CD4-positive, alpha-beta T cell treated with Interleukin-1 beta for 1 hour (primary cell): ENCODE measurements around the gene NAMPT.

Experiments used
- DNase-seq, 2 donors: peaks; one replicate each; pipeline ENCODE4 v3.0.0-alpha.2; 2020 to 2022

The NAMPT gene

DNA sequence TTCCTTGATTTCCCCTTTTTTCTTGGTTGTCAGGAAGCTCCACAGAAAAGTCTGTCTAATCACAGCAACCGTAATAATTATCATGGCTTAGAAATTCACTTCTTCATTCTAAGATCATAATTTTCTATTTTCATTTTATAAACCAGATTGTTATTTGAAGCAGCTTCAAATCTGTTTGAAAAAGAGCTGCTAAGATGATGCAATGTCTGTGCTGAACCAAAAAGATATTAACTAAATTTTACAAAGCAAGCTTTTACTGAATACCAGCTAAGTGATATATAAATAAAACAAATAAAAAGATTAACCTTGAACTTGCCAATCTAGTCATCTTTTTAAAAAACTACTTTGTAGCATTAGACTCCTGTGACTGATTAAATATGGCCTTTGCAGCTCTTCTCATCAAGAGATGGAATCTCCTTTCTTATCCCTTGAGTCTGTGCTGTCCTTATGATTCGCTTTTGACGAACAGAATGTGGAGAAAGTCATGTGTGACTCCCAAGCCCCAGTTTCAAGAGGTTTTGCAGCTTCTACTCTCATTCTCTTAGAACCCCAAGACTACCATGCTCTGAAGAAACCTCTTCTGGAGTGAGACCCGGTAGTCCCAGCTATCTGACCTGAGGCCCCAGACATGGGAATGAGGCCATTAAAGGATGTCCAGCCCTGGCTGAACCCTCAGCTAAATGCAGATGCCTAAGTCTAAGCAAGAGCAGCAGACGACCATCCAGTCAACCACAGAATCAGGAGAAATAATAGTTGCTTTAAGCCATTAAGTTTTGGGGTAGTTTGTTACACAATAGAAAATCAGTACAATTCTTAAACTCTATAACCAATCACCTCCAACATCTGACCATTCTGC, 14.4 kb downstream of the NAMPT start:
- DNase-seq: no peak

DNA sequence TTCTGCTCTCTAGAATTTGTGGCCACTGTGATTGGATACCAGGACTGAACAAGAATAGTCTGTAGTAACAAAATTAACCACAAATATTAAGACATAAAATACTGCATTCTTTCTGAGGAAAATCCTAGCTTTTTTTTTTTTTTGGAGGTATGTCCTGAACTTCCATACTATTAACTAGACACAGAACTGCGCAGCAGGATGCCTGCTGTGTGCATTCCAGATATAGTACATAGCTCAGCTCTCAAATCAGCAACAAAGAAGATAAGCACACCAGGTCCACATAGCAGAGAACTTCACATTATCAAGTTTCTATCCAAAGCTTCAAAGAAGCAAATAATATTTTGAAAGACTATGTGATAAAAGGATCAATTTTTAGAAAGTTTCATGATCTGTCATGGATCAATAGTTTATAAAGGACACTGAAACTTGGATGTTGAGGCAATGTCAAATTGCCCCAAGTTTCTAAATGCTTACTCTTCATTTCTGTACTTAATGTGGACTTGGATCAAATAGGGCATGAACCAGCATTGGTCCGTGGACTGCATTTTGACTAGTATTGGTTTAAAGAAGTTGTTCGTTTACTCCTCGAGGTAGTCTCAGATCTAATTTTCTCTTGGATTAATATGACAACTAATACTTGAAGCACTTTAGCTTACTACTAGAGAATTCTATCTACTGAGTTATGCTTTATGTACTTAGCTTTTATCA, 15.4 kb downstream of the NAMPT start:
- DNase-seq: no peak

DNA sequence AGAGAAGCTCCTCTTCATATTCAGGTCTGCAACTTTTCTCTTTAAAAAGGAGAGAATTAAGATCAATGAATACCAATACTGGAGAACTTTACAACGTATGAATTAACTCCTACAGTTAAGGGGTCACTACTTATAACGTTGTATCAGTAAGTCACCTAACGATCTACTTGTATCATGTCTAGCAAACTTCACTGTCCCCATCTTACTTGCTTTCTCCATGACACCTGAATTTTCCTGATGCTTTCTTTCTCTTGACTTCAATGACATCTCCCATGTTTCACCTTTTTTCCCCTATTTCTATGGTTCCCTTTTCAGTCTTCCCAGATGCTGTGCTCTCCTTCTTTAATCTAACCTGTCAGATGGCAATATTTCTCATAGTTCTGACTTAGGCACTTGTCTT, 19.6 kb downstream of the NAMPT start:
- no peak for DNase-seq

DNA sequence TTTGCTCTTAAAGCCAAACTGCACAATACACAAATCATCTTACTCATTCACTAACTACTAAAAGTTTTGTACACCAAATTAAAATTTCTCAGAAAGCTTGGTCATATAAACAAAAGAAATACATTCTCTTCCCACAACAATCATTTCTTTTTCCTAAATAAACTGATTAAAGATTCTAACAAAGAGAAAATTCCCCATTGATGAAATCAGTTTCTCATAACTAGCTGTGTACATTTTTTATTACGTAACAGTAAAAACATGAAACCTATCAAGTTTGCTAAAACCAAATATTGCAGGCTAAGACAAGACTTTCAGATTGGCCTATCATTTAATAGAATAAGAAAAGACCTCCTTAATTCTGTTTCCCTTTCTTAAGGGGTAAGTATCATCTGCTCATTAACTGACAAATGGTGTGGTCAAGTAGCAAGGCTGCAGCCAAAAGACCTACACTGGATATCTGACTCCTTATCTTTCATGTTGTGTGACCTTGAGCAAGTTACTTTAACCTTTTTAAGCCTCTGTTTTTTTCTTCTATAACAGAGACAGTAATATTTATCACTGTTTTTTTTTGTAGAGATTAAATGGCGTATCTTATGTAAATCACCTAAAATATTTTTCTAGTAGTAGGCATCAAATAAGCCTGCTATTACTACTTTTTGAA, 22.4 kb downstream of the NAMPT start:
- no peak for DNase-seq

DNA sequence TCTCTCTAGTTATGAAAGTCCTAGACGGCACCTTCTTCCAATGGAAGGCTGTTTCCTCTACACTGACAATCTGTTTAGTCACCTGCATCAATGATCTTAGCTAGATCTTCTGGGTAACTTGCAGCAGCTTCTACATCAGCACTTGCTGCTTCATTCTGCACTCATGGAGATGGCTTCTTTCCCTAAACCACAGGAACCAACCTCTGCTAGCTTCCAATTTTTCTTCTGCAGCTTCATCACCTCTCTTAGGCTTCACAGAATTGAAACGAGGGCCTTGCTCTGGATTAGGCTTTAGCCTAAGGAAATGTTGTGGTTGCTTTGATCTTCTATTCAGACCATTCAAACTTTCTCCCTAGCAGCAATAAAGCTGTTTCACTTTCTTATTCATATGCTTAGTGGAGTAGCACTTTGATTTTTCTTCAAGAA, 24.6 kb downstream of the NAMPT start:
- DNase-seq: no peak

DNA sequence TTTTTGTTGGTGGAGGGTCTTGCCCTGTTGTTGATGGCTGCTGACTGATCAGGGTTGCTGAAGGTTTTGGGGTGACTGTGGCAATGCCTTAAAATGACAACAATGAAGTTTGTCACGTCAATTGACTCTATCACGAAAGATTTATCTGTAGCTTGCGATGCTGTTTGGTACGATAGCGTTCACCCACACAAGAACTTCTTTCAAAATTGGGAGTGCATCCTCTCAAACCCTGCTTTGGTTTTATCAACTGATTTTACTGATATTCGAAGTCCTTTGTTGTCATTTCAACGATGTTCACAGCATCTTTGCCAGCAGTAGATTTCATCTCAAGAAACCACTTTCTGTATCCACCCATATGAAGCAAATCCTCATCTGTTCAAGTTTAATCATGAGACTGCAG, 26.0 kb downstream of the NAMPT start:
- DNase-seq: no peak

DNA sequence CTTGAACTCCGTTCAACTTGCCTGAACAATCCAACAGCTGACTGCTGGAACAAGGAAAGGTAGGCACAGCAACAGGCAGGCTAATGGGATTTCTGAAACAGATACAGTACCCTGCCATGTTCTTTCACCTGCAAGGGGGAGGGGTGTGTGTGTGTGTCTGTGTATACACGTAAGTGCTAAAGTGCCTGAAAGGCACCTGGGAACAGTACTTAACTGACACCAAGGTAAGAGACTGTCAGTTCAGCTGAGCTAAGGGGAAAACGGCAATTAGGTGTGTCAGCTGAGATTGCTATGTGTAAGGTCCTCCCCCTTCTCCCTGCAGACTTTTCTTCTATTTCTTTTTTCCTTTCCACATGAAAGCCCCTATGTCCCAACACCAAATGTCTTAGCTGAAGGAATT, 27.0 kb downstream of the NAMPT start:
- DNase-seq: no peak

DNA sequence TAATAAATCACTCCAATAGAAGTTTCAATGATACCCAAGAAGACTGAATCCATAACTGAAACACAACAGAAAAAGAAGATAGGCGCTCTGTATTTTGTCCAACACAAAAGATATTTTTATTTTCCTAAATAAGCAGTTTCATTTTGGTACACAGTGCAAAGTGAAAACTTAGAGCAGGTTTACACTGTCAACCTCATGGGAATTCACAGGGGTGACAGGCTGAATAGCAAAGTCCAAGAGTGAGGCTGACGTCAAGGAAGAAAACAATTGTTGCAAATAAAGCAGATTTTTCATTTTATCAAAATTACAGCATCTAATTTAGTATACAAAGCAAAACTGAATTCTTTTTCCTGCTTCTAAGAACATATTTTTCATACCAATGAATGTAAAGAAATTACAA, 28.6 kb downstream of the NAMPT start:
- no peak for DNase-seq

DNA sequence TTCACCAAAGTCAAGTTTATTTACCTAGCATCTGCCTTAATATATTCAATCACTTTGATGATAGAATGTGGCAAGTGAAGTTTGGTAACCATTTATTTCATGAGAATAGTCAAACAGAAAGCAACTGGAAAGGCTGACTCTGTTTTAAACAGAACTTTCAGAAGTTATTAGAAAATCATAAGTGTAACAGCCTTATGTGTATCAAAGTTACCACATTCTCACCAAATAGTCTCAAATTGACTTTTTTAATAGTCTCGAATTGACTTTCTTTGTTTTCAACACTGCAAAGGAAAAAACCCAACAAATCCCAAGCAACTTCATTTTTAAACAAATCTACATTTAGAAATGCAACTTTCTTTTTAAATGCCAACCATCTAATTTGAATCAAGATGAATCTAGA, 29.5 kb downstream of the NAMPT start:
- no peak for DNase-seq

DNA sequence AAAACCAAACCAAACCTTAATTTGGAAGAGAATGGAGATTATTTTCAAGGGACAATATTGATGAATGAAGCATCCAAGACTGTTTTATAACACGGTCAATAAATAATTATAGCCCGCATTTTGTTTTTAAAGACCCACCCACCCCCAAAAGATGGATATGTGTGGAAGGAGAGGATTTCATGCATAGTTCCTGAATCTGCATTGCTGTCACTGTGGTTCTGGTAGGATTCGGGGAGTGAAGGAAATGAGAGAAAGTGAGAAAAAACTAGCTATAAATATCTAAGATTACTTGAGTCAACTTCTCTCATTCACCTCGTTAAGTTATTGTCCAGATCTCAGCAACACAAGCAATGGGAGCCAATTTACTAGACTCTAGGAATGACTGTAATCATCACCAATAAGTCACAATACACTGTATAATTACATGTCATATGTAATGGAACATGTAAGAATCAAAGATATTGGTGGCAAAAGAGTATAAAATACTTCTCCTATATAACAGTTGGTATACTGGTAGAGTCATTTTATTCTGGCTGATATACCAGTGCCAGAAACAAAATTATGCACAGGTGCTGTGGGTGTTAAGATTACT, 30.2 kb downstream of the NAMPT start:
- no peak for DNase-seq

DNA sequence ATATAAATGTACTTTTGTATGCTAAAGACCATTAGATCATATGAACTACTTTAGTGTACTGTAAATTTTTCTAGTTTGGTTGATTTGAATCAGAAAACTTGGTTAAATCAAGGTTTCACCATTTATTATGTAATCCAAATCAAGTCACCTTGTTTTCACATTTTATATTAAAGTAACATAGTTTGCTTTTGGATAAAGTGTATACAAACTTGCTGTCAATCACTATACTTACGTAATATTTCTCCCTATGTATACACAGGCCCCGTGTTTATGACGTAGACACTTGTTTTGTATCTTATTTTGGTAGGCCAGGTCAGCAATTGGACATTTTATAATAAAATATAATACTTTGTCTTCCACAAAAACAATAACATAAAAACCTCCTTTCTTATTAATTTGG, 32.2 kb downstream of the NAMPT start:
- no peak for DNase-seq

DNA sequence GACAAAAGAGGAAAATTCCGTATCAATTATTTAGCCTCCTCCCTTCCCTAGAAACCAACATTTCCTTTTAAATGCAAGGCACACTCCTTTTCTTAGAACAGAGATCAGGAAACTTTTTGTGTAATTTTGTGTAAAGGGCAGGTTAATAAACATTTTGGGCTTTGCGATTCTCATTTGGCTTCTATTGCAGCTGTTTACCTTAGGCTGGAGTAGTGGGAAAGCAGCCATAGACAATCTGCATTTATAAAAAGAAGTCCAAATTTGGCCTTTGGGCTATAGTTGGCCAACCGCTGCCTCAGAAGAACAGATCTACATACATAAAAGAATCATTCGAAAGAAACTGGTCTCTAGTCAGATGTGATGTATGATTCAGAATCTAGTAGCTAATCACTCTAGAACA, 35.3 kb downstream of the NAMPT start:
- DNase-seq: no peak

DNA sequence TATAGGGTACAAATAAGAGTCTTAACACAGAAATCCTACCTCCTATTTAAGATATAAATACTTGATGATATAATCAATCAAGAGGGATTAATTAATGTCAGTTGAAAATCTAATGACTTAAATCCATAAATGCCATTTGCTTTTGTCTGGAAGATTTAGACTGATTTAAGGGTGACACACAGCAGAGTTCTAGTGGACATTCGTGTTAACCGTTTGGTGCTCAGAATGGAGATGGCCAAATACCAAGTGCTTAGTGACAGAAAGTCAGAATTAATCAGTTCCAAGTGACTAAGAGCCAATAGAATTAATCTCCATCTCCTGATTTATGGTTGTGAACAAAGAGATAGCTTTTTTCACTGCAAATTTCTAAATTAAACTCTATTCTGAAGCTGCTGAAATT, 36.2 kb downstream of the NAMPT start:
- no peak for DNase-seq

DNA sequence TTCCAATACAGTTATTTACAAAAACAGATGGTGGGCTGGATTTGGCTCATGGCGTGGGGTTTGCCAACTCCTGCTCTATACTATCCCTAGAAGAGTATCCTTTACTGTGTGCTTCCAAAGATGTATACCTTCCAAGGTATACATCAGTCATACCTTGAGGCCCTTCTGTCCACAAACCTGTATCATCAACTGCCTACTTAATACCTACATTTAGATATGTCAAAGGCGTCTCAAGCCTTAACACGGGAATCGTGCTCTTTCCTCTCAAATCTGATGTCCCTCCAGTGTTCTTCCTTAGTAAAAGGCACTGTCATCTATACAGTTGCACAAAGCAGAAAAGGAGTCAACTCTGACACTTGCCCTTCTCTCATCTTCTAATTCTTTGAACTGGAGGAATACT, 36.9 kb downstream of the NAMPT start:
- no peak for DNase-seq

DNA sequence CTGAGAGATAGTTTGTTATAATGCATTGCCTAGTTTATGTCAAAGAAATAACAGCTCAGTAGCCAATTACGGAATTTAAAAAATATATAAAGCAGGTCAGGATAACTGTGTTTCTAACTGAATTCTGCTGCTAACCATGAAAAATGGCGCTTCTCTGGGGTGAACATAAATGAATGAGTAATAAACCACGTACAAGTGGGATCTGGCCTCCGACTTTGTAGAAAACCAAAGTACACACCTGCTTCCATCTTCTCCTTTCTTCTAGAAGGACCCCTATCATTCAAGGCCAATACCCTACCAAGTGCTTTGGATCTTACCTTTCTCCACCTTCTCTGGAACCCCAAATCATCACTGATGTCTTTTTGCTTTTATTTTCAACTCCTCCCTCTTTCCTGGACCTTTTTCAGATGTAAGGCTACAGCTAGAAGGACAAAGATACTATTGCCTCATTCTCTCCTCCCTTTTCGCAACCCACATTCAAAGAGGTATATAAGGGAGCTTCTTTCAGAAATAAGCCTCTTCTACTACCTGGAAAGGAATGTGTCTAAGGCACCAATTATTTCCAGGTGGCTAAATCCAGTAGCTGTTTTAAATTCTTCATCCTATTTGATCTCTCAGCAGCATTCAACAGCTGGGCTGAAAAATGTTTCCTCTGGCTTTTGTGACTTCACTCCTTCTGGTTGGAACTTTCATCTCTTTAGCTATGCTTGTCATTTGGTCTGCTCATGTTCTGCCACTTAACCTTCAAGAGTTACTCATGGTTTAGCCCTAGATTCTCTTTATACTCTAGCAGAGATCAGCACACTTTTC, 37.7 kb downstream of the NAMPT start:
- DNase-seq: no peak

DNA sequence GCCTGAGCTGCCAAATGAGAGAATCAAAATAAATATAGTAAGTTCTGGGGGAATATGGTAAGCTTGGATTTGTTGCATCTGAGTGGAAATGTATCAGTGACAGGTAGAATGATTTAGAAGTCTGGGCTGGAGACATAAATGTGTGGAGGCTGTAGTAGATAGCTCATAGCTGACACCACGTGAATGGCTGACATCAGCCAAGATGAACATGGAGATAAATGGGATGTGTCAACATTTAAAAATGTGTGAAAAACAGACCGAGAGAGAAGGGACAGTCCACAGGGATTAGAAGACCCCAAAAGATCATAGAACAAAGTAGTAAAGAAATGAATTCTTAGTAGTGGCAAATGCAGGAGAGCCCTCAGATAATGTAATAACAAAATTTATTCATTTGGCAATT, 40.9 kb downstream of the NAMPT start:
- DNase-seq: no peak

DNA sequence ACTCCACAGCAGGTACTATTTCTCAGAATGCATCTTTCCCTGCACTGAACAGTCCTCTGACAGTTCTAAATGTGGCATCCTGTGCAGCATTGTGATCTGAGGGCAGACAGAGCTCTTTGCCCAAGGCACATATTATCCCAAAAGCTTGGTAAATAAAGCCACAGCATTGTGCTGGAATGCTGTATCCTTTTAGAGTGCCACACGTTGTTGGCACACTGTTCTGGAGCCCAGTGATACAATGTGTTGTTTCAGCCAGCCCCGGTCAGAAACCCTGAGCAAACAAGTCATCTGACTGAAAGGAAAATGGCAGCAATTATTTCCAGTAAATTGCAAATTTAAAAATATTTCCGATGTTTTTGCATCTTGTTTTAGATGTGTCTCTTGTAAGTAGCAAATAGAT, 45.4 kb downstream of the NAMPT start:
- DNase-seq: no peak

DNA sequence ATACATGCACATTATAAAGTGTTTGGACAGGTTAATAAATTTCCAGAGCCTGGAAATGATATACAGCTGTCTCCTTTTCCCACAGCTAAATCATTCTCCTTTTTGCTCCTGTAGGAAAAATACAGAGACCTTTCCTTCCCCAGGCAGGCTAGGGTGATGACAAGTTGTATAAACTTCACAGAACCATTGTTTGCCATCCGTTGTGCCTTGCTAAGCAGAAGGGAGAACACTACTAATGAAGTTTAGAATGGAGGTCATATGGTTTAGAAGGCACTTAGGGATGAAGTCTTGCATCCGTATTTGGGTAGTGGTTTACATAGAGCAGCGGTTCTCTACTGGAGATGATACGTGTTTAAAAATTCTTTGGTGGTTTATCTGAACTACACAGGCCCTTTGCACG, 46.0 kb downstream of the NAMPT start:
- no peak for DNase-seq

DNA sequence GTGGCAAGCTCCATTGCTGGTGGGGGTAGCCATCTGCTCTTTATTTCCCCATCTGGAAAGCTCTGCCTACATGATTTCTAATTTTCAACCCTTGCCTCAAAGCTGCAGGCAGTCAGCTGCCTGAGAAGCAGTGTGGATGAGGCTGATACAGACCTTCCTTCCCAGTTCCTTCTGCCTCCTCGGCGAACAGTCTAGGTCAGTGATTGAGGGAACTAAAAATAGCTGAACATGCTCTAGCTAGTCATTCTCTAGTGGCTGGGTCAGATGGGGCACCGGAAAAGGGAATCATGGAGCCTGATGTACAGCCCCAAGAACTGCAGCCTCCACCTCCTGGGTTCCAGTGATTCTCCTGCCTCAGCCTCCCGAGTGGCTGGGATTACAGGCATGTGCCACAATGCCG, 48.7 kb downstream of the NAMPT start:
- no peak for DNase-seq

DNA sequence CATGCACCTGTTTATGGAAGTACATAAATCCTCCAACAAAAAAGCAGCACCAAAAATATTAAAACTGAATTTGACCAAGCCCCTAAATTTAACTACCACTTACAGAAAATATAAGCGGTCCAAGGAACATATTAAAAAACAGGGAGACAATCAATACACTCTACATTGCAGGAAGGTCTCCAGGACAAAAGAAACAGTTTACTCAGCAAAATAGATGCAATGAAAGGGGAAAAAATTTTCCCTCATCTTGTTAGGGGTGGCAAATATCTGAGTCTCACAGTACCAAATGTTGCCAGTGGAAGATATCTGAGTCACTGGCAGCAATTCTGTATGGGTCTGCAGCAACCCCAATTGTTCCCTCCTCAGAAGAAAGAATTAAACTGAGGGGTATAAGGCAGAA, 50.4 kb downstream of the NAMPT start:
- no peak for DNase-seq

DNA sequence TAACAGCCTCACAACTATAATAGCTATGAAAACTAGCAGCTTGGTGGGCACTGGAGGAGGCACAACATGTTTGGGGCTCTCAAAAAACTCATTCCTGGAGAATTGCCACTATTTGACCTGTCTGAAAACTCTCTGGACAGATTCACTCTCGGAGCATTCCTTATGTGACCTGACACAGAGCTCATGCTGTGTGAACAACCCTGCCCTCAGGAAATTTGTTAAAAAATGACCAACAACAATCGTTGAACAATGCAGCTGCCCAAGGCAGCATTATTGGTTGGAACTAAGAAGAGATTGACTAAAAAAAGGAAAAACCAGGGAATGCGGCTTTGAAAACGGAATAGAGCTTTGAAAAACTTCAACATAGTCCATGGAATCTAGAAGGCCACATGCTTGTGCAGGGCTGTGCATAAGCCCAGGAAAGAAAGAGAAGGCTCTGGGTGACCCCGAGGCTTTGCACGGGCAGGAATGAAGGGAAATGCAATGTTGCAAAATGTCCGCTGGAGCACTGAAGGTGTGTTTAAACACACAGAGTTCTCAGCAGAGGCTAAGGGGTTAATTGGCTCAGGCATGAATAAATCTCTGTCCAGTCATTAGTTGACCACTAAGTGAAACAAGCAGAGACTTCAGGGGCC, 52.8 kb downstream of the NAMPT start:
- no peak for DNase-seq

DNA sequence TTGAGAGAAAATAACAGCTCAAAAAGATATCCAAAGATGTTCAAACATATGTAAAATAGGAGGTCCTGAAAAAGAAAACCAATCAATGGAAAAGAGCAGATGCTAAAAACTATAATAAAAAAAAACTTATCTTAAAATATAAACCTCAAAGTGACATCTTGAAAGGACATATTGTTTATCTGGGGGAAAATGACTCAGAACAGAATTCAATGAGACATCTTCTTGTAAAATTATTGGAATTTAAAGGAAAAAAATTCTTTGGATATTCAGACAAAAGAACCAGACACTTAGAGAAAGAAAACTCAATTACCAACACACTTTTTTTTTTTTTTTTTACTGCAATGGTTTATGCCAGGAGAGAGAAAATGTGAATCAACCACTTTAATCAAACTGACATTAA, 58.9 kb downstream of the NAMPT start:
- no peak for DNase-seq
